Ascending aorta (tissue), 2 donors: ENCODE measurements around the gene SSPN. TPM values are rescaled to one million over a fixed set of nuclear protein-coding genes. Genes with fewer than 3 reads are reported as not detected.
A peak's percentile ranks its signal among the peaks of the same experiment; 100 is the strongest.

ENCODE experiments used
- DNase-seq, 2 donors: peaks; one replicate each; pipeline ENCODE4 v3.0.0-alpha.2; 2019; ENCODE audit warnings: low spot score in 2 of 2
- H3K27ac ChIP-seq, 2 donors: fragments of 200-600 bp; sonication (generic); one replicate each; pipeline ENCODE4 v1.5.1; 2016 to 2017; ENCODE audit warnings: mild to moderate bottlenecking in 1 of 2
- H3K27me3 ChIP-seq: fragments of 200-600 bp; sonication (generic); one replicate; pipeline ENCODE4 v1.5.1; 2017
- H3K36me3 ChIP-seq, 2 donors: fragments of 200-600 bp; sonication (generic); one replicate each; pipeline ENCODE4 v1.5.1; 2016
- H3K4me1 ChIP-seq, 2 donors: fragments of 200-600 bp; sonication (generic); one replicate each; pipeline ENCODE4 v1.5.1; 2016 to 2017; ENCODE audit warnings: mild to moderate bottlenecking in 1 of 2
- H3K4me3 ChIP-seq, 2 donors: fragments of 200-600 bp; sonication (generic); one replicate each; pipeline ENCODE4 v1.5.1; 2016 to 2017; ENCODE audit warnings: mild to moderate bottlenecking in 1 of 2
- H3K9me3 ChIP-seq, 2 donors: fragments of 200-600 bp; sonication (generic); one replicate each; pipeline ENCODE4 v1.5.1; 2016
- intact Hi-C: fragments of 100-400 bp; cut with DNase I; formaldehyde crosslinking; loops from one replicate; pipeline ENCODE4 v1.15.1; 2023
- total RNA-seq: library from RNA; depleted of rRNA; stranded (reverse); fragments of >200 nt; gene quantifications from one replicate; pipeline ENCODE4 v1.1.0, GENCODE V29; 2016
- TF ChIP-seq, protein P1 (sequence below), 3 experiments: fragments of 200-600 bp in 2 of 3; fragments of 450-650 bp in 1 of 3; sonication (generic) in 2 of 3; IDR thresholded peaks; one replicate each; pipeline ENCODE4 v1.5.1; 2016 to 2019; ENCODE audit warnings: antibody characterized with exemption in 3 of 3, mild to moderate bottlenecking in 1 of 3, moderate library complexity in 1 of 3

The SSPN gene
- total RNA-seq, 1 donor from 2014 or later = 56.3 TPM

DNA sequence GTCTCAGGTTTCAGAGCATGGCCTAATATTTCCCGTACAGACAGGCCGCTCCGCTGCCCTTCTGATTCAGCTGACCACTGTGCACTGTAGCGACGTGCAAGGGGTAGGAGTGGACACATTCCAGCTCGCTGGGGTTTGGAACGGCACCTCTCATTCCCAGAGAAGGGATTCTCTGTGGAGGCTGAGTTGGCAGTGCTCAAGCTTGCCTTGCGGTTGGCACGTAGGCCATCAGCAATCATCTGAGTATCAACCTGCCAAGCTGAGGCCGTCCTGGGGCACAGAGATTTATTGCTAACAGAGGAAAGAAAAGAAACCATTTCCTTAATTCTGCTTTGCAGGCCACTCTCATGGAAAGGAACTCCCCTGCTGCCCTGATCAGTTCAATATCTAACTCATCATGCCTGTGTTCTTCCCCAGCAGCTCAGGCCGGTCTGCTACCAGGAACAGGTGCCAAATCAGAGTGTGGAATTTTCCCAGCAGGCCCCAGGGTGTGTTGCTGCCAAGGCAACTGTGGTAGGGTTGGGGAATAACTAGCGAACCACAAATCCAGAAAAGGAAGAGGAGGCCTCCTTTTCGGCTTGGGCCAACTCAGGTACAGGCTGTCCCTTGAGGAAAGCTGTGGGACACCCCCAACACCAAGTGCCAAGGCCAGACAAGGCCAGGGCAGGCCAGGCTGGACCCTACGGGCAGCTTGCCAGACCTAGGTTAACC, 92.5 kb downstream of the SSPN start:
- Histone ChIP-seq H3K4me3 (peak overlapping the region in 1 of 2 donors; percentile 17), H3K4me1 (peaks cover 7 to 15% of the 10 kb centered on the region in 2 donors), H3K36me3 (no peaks in the 10 kb centered on the region), H3K27me3 (no peaks in the 10 kb centered on the region), H3K9me3 (no peaks in the 10 kb centered on the region), H3K27ac (peak overlapping the region; percentile 87 to 93)
- TF ChIP-seq, protein P1, sequence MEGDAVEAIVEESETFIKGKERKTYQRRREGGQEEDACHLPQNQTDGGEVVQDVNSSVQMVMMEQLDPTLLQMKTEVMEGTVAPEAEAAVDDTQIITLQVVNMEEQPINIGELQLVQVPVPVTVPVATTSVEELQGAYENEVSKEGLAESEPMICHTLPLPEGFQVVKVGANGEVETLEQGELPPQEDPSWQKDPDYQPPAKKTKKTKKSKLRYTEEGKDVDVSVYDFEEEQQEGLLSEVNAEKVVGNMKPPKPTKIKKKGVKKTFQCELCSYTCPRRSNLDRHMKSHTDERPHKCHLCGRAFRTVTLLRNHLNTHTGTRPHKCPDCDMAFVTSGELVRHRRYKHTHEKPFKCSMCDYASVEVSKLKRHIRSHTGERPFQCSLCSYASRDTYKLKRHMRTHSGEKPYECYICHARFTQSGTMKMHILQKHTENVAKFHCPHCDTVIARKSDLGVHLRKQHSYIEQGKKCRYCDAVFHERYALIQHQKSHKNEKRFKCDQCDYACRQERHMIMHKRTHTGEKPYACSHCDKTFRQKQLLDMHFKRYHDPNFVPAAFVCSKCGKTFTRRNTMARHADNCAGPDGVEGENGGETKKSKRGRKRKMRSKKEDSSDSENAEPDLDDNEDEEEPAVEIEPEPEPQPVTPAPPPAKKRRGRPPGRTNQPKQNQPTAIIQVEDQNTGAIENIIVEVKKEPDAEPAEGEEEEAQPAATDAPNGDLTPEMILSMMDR (IDR thresholded peaks at IDR 0.05) = no peak
- intact Hi-C loops = loop anchor here (5.0 kb wide), 2 partner anchors 46 to 161 kb away; partner anchors contain the start of gene BHLHE41
- DNase-seq = peak in 1 of 2 donors; percentile 77

- H3K4me1 ChIP-seq = peaks cover 7 to 15% of the 10 kb centered on the region in 2 donors
- H3K36me3 ChIP-seq = no peaks in the 10 kb centered on the region
- no peak overlapping the region for H3K4me3 ChIP-seq
- TF ChIP-seq, protein P1 (IDR thresholded peaks at IDR 0.05) = no peak
- no peak for DNase-seq
- no peak overlapping the region for H3K27ac ChIP-seq
- H3K9me3 ChIP-seq = no peaks in the 10 kb centered on the region
- H3K27me3 ChIP-seq = no peaks in the 10 kb centered on the region
- intact Hi-C loops = no loop called here
Observed at GRCh38 chr12:26290565-26290964, 95.2 kb downstream of the SSPN start.

DNA sequence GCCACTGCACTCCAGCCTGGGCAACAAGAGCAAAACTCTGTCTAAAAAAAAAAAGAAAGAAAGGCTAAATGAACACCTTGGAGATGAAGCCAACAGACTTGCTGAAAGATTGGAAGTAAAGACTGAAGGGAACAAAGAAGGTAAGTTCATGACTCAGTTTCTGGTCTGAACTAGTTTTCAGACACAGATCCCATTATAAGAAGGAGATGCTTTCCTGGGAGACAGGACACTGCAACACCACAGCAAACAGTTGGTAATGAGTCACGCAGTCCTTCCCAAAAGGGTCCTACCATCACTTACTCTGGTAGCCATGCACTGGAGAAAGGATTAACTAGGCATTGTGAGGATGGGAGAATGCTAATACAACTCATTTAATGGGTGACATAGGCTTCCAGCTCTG, 97.2 kb downstream of the SSPN start:
- Histone ChIP-seq H3K36me3 (no peaks in the 10 kb centered on the region), H3K9me3 (no peaks in the 10 kb centered on the region), H3K4me1 (peaks cover 7 to 9% of the 10 kb centered on the region in 2 donors), H3K4me3 (no peak overlapping the region), H3K27me3 (no peaks in the 10 kb centered on the region), H3K27ac (no peak overlapping the region)
- TF ChIP-seq, protein P1 (IDR thresholded peaks at IDR 0.05) = no peak
- intact Hi-C loops = no loop called here
- DNase-seq = no peak

- no peaks in the 10 kb centered on the region for H3K9me3 ChIP-seq
- H3K27me3 ChIP-seq = no peaks in the 10 kb centered on the region
- peaks cover 0 to 10% of the 10 kb centered on the region in 2 donors for H3K4me1 ChIP-seq
- intact Hi-C loops = no loop called here
- H3K36me3 ChIP-seq = no peaks in the 10 kb centered on the region
- TF ChIP-seq, protein P1 (IDR thresholded peaks at IDR 0.05) = no peak
- DNase-seq = no peak
- H3K4me3 ChIP-seq = no peak overlapping the region
- H3K27ac ChIP-seq = no peak overlapping the region
Observed at GRCh38 chr12:26293612-26294011, 98.2 kb downstream of the SSPN start.

DNA sequence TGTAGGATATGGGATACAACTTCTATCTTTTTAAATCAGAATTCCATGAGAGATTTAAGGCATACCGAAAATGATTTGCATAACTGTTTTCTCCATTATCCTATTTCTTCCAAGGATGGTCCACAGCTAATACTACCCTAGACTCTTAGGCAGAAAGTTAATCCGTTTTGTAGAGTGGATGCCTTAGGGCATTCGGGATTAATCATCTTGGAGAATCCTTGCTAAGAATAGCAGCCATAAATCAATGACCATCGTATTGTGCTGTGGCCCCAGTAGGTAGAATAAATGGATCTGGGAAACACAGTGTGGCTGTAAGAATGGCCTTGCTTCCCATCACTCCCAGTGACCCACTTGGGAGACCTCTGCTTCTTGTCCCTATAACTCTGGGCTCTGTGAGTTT, 99.6 kb downstream of the SSPN start:
- TF ChIP-seq, protein P1 (IDR thresholded peaks at IDR 0.05) = no peak
- no peak overlapping the region for H3K27ac ChIP-seq

More for the DNA sequence above, 99.6 kb downstream of the SSPN start:
- H3K9me3 ChIP-seq = no peaks in the 10 kb centered on the region
- no peak for DNase-seq
- H3K36me3 ChIP-seq = no peaks in the 10 kb centered on the region
- no peaks in the 10 kb centered on the region for H3K27me3 ChIP-seq
- intact Hi-C loops = no loop called here
- no peak overlapping the region for H3K4me3 ChIP-seq
- H3K4me1 ChIP-seq = peaks cover 0 to 11% of the 10 kb centered on the region in 2 donors
